Measurements from ENCODE around the gene STOML2. TPM values are rescaled to one million over a fixed set of nuclear protein-coding genes. Genes with fewer than 3 reads are reported as not detected.
A peak's percentile ranks its signal among the peaks of the same experiment; 100 is the strongest.

Gene STOML2
- total RNA-seq, 1 donor = 193 TPM

- TF ChIP-seq CTCF (IDR thresholded peaks at IDR 0.05; ENCODE audit: insufficient read depth, low read depth, low read length) = no peak
- no peak overlapping the region for H3K4me3 ChIP-seq (ENCODE audit: low read depth, low read length)
- DNase-seq (ENCODE audit: low read depth) = no peak
These were observed 28.8 kb downstream of the STOML2 start for GRCh38 chr9:35074141-35074540.

- H3K4me3 ChIP-seq (ENCODE audit: low read depth, low read length) = peak overlapping the region; percentile 42
- DNase-seq (ENCODE audit: low read depth) = no peak
- no peak for TF ChIP-seq CTCF (IDR thresholded peaks at IDR 0.05; ENCODE audit: insufficient read depth, low read depth, low read length)
These were observed 29.7 kb downstream of the STOML2 start for GRCh38 chr9:35073279-35073612.

GRCh38 chr9:35072461-35073278 lies 30.3 kb downstream of the STOML2 start, which contains the start of gene VCP:
TSS of gene VCP (minus strand) at chr9:35072625. CDS start at chr9:35072353, 272 bp downstream.
- peak; percentile 100 for DNase-seq (ENCODE audit: low read depth)
- peak within 1 kb of the TSS; percentile 74 for H3K4me3 ChIP-seq (ENCODE audit: low read depth, low read length)
- TF ChIP-seq CTCF (IDR thresholded peaks at IDR 0.05; ENCODE audit: insufficient read depth, low read depth, low read length) = no peak

GRCh38 chr9:35071814-35072460 lies 31.0 kb downstream of the STOML2 start:
- DNase-seq (ENCODE audit: low read depth) = peak; percentile 92
- peak overlapping the region; percentile 74 for H3K4me3 ChIP-seq (ENCODE audit: low read depth, low read length)
- peak; percentile 37 for TF ChIP-seq CTCF (IDR thresholded peaks at IDR 0.05; ENCODE audit: insufficient read depth, low read depth, low read length)

GRCh38 chr9:35070823-35071813 lies 31.8 kb downstream of the STOML2 start:
- no peak for TF ChIP-seq CTCF (IDR thresholded peaks at IDR 0.05; ENCODE audit: insufficient read depth, low read depth, low read length)
- H3K4me3 ChIP-seq (ENCODE audit: low read depth, low read length) = peak overlapping the region; percentile 74
- peak; percentile 14 for DNase-seq (ENCODE audit: low read depth)

- TF ChIP-seq CTCF (IDR thresholded peaks at IDR 0.05; ENCODE audit: insufficient read depth, low read depth, low read length) = no peak
- no peak for DNase-seq (ENCODE audit: low read depth)
- H3K4me3 ChIP-seq (ENCODE audit: low read depth, low read length) = peak overlapping the region; percentile 21
These were observed 33.9 kb downstream of the STOML2 start for GRCh38 chr9:35069020-35069419.

All from fibroblast of villous mesenchyme (primary cell).